SHP77 treated with DMSO at 0.1 percent for 48 hours (cell line): Measurements from ENCODE around the gene SPECC1.
"Not testable (repeated sequence)": the region's sequence is repeated elsewhere in the genome, so short reads cannot be mapped to it uniquely, and the experiment has no call there.

ENCODE experiments used
- DNase-seq: peaks from one replicate; lab custom pipeline; 2025; lab: John Stamatoyannopoulos, UW

Gene SPECC1

GRCh38 chr17:20092973-20093626 is 83.9 kb downstream of the SPECC1 start:
- DNase-seq: peak; percentile 76

GRCh38 chr17:20094777-20095176 is 85.6 kb downstream of the SPECC1 start:
- no peak for DNase-seq

- peak; percentile 90 for DNase-seq
Measured at GRCh38 chr17:20095336-20096080, 86.3 kb downstream of the SPECC1 start.

GRCh38 chr17:20096430-20096829 is 87.3 kb downstream of the SPECC1 start:
- no peak for DNase-seq

- no peak for DNase-seq
Measured at GRCh38 chr17:20097330-20097729, 88.2 kb downstream of the SPECC1 start.

GRCh38 chr17:20098314-20098713 is 89.2 kb downstream of the SPECC1 start:
- no peak for DNase-seq

- not testable (repeated sequence) for DNase-seq
Measured at GRCh38 chr17:20100806-20101205, 91.6 kb downstream of the SPECC1 start.

GRCh38 chr17:20103454-20104446 is 94.6 kb downstream of the SPECC1 start:
- DNase-seq: no peak

GRCh38 chr17:20105539-20106280 is 96.6 kb downstream of the SPECC1 start:
- no peak for DNase-seq

GRCh38 chr17:20106446-20106845 is 97.3 kb downstream of the SPECC1 start:
- DNase-seq: not testable (repeated sequence)

- no peak for DNase-seq
Measured at GRCh38 chr17:20109076-20109475, 99.9 kb downstream of the SPECC1 start.

- no peak for DNase-seq
Measured at GRCh38 chr17:20111538-20111937, 102.4 kb downstream of the SPECC1 start.

- no peak for DNase-seq
Measured at GRCh38 chr17:20114466-20114865, 105.3 kb downstream of the SPECC1 start.

GRCh38 chr17:20116683-20117309 is 107.6 kb downstream of the SPECC1 start:
- peak; percentile 60 for DNase-seq

- DNase-seq: no peak
Measured at GRCh38 chr17:20118280-20118679, 109.1 kb downstream of the SPECC1 start.

GRCh38 chr17:20120836-20121235 is 111.7 kb downstream of the SPECC1 start:
- no peak for DNase-seq

GRCh38 chr17:20121359-20122253 is 112.4 kb downstream of the SPECC1 start:
- peak; percentile 12 for DNase-seq

GRCh38 chr17:20122254-20122879 is 113.2 kb downstream of the SPECC1 start:
- no peak for DNase-seq

GRCh38 chr17:20123209-20123608 is 114.0 kb downstream of the SPECC1 start:
- no peak for DNase-seq

- DNase-seq: no peak
Measured at GRCh38 chr17:20125724-20126123, 116.6 kb downstream of the SPECC1 start.
